Retina (tissue), 1 donor: ENCODE measurements around the gene RALGDS.

Experiments
- DNase-seq: peaks from one replicate; pipeline ENCODE4 v3.0.0-alpha.2; 2016

Gene RALGDS

DNA sequence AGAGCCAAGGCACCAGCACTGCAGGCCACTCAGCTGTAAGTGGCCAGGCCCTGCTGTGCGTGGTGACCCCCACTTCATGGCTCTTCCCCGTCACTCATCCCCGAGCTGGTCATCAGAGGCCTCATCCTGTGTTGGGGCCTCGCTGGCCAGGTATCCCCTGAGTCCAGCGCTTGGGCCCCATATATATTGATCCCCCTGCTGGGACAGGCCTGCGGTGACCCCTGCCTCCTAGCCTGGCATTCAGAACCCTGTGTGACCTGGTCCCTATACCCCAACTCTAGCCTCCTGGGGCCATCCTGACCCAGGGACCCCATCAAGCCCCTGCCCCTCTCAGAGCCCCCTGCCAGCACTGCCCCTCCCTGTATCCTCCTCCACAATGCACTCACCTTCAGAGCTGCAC lies 30.0 kb upstream of the RALGDS start:
- DNase-seq = peak; percentile 2

DNA sequence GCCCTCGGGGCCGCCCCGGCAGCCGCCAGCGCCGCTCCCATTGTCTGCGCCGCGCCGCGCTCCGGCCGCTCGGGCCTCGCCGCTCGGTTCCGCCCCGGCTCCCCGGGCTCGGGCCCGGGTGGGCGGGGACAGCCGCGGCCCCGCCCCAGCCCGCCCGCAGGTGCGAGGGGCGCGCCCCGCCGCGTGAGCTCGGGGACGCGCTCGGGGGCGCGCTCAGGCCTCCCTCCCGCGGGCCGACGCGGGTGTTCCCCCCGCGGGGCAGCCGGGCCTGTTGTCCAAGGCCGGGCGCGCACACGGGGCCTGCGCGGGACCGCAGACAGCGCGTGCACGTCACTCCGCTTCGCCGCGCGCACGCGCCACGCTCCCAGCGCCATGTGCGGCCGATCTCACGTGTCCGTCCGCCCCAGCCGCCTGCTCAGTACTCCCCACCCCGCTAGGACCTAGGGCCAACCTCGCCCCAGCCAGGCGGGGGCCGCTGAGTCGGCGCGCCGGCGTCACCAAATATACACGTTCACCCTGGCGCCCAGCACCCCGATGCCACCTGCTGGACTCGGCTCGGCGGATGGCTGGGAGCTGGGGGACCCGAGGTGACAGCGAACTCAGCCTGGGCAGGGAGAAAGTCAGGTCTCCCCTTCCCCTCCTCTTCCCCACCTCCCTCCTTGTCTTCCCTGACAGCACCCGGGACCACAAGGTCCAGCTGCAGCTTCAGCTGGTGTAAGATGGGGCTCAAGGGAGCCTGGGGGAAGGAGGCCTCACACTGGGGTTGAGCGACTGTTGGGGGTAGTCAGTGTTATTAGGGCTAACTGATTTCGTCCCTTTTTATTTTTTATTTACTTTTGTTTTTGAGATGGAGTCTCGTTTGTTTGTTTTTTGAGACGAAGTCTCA lies 28.3 kb upstream of the RALGDS start:
- peak; percentile 96 for DNase-seq

DNA sequence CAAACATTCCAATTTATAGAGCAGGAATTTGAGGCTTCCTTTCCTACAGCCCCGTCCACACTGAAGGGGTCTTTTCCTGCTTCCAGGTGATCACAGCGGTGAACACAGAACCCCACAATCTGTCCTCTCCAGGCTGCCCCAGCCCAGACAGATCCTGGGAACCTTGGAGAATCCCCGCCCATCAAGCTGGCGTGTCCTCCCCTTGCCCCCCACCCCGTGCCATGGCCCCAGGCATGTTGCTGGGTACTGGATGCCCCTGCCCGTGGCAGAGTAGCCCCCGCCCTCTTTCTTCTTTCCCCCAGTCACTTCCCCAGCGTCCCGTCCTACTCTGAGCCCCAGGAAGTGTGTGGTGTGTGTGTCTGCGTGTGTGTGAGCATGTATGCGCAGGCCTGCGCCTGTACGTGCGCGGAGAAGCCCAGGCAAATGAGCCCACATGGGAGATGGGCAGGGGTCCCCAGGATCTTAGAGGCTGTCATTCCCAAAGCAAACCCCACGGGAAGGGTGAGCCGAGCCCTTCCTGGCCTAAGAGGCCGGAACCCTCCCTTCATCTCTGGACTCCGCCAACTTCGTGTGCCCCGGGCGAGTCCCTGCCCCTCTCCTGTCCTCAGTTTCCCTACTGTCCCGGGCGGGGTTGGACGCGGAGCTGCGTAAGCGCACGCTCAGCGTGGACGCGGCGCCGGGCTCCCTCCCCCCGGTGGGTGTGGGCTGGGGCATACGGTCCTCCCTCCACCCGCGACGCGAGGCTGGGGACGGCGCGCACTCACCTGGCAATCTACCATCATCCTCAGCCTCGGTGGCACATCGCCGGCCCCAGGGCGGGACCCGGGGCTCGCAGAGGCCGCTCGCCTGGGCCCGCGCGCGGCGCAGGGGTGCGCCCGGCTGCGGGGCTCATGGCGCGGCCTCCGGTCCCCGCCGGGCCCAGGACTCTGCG lies 27.4 kb upstream of the RALGDS start:
- peak; percentile 73 for DNase-seq

DNA sequence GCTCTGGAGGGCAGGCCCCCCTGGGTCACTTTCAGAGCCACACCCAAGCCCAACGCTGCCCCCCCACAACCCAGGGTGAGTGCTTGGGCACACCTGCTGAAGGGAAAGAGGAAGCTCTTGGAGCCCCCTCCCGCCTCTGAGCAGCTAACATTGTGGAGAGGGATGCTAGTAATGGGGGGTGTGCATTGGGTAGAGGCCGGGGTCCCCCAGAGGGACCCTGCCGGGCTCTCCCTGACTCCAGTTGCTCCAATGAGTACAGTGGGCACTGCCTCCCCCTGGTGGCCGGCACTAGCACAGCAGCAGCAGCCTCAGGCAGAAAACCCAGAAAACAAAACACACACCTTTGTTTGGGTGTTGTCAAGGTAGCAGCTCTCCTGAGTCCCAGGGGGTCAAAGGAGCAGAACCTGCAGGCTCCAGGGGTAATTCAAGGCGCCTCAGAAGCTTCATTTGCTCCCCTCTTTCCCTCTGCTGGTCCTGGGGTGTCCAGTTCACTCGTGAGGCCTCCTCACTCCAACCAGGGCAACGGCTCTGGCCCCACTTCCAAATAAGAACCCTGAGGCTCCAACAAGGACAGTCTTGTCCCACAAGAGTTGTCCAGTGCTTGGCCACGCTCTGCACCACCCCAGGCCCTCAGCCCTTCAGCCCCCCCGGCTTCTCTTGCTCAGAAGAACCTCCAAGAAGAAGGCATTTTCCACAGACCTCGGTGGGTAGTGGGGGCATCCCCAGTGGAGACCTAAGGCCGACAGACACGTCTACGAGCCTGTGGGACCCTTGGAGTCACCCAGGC lies 26.6 kb upstream of the RALGDS start:
- DNase-seq = peak; percentile 89

DNA sequence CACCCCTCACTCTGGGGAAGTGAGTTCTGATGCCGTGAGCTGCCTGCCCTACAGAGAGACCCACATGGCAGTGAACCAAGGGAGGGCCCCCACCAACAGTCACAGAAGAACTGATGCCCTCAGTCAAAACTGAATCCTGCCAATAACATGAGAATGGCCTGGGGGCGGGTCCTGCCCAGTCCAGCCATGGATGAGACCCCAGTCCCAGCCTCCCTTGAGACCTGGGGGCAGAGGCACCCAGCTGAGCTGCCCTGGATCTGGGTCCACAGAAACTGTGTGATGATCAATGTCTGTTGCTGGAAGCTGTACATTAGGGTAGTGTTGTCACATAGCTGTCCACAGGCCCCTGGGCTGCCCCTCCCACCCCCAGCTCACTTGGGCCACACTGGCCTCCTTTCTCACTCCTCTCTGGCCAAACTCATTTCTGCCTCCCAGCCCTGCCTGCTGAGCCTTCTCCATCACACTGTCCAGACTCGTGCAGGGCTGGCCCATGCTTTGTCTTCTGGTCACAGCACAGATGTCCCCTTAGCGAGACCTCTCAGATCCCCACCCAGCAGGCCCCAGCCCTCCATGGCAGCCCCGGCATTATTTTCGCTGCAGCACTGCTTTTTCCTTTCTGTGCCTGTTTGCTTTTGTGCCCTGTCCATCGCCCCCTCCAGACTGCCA lies 25.8 kb upstream of the RALGDS start:
- no peak for DNase-seq

DNA sequence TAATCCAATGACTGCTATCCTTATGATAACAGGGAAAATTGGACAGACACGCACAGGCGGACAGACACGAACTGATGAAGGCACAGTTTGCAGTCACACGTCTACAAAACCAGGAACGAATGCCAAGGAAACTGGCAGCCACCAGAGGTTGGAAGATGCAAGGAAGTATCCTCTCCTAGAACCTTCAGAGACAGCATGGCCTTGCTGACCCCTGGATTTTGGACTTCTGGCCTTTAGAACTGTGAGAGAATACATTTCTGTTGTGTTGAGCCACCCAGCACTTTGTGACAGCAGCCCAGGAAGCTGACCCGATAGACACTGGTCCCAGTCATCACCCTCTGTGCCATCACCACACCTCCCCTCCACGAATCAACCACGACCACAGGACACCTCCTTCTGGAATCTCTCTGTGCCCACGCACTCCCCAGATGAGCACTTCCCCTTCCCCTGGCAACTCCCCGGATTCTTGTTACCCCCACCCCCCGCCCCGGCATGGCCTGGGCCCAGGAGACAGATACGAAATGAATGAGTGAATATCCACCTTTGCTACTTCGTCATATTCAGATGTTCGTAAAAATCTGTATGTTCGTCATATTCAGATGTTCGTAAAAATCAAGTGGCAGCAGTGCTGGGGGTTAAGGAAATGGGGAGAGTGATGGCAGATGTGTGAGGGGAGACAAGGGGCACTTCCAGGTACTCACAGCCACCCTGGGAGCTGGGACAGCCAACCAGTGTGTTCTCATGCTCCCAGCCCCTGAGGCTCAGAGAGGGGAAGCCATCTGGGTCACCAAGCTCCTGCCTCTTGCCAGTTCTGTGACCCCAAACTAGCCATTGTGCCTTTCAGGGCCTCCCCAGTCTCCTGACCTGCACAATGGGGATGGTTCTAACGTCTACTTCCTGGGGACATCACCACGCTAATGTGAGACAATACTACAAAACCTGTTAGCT lies 24.1 kb upstream of the RALGDS start:
- no peak for DNase-seq

DNA sequence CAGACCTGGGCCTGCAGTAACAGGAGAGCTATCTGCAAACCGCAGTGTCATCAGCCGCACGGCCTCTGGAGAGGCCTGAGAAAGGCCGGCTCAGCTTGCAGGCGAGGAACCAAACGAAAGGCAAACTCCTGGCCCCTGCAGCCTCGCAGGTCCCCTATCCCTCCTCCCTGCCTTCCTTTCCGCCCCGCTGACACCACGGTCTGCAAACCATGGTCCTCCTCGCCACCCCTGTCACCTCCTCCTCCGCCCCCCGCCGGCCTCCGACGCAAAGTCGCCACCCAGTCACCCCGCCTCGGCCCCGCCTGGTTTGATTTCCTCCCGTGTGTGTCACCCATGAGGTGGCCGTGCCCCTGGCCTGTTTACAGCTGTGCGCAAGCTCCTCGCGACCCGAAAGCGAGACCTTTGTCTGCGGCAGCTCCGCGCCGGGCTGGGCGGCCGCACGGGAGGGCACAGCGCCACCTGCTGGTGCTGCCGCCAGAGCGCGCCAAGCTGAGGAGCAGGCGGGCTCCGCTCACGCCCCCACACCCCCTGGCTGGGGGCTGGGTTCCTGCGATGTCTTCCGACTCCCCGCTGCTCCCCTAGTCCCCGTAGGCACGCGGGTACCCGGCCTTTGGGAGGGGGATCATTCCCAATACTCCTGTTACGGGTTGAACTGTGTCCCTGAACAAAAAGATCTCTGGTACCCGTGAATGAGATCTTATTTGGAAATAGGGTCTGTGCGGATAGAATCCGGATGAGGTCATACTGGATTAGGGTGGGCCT lies 23.3 kb upstream of the RALGDS start:
- peak; percentile 93 for DNase-seq

DNA sequence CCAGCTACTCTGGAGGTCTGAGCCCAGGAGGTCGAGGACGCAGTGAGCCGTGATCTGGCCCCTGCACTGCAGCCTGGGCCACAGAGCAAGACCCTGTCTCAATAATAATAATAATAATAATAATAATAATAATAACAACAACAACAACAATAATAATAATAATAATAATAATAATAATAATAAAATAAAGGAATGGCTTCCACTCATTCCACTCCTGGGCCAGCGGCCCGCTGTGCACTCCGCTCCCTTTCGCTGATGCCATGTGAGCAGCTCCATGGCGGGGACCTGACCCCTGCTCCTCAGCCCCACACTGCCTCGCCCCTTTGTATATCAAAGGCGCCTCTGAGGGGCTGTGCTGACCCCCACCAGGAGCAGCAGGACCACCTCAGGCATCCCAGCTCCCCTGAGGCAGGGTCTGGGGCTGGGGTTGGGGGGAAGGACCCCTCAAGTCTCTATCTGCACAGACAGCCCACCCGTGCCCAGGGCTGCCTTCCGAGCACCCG lies 22.6 kb upstream of the RALGDS start:
- DNase-seq = no peak

DNA sequence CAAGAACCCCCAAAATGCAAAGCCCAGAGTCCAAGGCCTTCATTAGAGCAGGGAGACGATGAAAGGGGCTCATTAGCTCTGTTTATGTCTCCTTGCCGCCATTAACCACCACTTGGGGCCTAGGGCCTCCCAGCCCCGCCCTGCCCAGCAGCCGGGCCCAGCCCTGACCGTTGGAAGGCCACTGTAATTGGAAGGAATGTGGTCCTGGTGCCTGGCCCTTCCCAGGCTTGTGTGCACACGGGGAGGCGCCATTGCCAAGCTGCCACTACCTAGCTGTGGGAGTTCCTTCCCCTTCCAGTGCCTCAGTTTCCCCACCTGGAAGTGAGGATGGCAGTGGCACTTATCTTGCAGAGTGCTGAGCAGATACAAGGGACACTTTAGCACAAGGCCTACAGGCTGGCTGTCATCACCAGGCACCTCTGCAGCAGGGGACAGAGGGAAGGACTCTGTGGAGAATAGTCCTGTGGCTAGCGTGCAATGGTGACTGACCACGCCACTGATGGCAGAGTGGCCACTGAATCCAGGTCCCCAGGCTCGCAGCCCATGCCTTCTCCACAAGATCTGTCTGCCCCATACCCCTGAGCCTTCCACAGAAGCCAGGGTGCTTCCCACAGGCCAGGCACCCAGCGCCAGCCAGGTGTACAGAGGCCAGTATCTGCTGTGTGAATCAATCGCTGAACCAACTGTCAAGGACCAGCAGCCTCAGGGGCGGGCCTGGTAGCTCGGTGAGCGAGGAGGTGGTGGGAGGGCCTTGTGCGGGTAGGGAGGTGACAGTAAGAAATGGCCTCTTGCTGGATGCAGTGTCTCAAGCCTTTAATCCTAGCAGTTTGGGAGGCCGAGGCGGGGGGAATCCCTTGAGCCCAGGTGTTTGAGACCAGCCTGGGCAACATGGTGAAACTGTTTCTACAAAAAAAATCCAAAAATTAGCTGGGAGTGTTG lies 21.9 kb upstream of the RALGDS start:
- DNase-seq = no peak

DNA sequence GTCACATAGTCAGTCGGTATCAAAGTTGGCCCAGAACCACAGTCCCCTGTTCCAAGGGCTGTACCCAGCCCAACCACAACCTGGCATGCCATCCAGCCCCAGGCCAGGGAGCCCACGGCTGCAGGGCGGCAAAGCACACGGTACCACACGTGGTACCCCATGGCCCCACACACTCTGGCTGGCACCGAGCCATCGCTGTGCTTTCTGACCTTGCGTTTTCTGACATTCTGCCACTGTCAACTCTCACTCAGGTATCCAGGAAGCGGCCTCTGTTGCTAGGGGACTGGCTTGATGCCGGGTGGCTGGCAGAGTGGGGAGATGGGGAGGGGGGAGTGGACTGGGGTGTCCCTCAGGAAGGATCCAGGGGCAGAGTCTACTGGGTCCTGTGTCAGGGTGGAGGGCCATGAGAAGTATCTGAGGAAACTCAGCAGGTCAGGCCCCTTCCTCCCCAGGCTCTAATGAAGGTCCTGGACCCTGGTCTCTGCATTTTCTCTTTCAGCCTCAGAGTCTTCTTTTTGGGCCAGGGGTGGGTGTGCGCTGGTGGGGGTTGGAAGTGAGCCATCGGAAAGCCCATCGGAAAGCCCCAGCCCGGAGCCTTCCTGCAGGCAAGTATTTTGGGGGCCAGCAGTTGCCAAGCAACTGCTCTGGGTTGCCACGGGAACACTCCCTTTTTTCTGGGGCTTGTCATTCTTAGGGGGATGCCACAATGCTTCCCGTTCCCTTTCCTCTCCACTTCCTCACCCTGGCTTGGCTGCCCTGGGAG lies 21.0 kb upstream of the RALGDS start:
- no peak for DNase-seq

DNA sequence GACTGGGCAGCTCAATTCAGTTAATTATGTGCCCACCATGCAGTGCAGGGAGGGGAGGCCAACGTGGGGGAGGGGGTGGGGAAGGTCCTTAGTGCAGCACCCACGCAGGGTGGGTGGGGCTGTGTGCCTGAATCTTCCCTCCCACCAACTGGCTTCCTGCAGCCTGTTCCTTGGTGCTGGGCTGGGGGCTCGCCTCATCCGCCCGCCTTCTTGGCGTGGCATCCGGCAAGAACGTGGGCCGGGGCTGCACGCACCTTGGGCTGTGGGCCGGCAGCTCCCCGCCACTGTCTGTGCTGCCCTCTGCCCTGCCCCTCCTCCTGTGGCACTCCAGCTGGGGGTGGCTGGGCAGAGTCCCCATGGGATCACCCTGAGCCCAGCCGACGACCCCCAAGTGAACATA lies 19.6 kb upstream of the RALGDS start:
- no peak for DNase-seq

DNA sequence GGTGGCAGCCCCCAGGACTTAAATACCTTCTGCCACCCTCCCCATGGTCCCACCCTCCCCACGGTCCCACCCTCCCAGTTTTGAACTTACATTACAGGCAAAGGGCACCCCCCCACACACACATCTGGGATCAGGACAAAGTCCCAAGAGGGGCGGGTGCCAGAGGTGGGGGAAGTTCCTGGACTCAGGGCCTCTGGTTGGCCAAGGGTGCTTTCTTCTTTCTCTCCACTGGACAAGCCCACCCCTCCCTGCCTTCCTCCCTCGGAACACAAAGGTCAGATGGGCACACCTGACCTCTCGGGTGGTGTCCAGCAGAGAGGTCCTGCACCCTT lies 19.1 kb upstream of the RALGDS start:
- no peak for DNase-seq

DNA sequence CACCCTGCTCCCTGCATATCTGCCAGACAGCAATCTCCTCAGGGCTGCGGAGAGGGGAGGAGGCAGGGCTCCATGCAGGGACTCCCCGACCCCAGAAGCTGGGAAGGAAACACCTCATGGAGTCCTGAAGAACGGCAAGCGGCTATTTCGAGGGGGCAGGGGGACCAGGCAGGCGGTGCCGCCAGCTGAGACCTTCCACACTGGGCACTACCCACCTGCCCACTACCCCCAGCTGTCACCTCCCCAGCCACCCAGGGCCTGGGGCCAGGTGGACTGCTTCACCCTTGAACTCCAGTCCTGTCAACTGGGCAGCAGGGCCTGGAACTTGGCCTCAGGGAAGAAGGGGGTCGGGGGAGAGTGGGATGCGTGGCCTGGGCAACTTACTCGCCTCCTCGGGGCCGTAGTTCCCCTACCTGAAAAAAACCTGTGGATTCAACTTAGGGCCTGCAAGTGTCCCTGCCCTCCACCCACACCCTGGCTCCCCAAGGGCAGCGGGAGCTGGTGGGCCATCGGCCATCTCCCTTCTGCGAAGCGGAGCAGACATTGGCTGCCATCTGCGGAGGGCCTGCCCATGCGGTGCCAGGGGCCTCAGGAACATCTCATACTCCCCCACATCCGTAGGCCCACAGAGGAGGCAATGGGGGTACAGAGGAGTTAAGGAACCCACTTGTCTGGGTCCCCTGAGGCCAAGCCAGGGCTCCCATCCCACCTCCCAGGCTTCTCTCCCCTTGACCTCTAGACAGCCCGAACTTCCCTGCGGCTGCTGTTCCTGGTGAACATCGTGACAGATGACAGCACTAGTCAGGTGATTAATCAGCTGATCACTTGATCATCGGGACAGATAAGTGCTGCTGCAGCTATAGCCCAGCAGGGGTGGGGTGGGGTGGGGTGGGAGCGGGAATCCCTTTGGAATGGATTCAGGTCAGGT lies 18.5 kb upstream of the RALGDS start:
- DNase-seq = no peak

DNA sequence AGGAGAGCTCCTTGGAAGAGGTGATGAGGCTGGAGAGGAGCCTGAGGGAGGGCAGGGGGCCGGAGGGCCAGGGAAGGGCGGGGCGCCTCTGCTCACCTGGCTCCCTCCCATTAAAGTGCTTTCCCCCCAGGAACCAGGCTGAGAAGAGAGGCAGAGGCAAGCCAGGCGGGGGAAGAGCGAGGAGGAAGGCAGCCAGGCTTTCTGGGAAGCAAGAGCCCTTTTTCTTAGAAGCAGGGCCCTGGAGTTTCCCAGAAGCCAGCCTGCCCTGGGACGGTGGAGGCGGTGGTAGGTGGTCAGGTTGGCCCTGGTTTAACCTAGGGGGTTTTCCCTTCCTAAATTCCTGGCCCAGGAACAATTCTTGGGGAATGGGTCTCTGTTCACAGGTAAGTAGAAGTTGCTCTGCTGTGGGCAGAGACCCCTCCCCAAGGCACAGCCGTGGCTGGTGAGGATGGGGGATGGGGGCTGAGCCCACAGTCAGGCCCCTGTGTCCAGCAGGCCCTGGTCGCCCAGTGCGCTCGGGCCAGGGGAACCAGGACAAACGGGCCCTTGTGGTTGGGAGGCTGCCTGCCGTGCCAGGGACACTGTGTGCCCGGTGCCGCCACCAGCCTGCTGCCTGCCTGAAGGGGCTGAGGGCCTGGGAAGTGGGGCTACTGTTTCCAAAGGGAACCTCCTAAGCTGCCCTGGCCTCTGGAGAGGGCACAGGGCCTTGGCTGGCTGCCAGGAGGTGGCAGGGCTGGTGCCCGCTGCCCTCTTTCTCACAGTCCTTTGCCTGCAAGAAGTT lies 16.6 kb upstream of the RALGDS start:
- no peak for DNase-seq

DNA sequence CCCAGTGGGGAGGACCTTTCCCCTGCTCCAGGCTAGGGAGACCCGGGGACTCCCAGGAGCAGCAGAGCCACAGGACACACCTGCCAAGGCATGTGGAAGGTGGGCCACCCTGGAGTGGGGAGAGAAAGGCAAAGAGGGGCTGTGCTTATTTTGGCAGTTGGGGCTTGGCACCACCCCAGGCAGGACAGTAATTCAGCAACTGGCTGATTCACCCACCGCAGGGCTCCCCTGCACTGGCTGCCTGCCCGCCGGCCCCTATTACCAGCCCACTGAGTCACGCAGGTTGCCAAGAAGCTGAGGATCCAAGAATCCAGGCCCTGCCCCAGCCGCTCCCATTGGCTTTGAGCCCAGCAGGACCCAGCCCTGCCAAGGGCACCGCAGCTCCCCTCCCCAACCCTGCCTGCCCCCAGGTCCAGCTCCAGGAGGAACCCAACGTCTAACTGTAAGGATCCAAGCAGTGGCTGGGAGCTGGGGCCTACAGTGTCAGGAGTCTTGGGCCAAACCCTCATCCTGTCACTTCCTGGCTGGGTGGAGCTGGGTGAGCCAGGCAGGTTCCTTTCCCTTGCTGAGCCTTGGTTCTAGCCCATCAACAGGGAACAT lies 14.2 kb upstream of the RALGDS start:
- DNase-seq = no peak
